K562 (cell line): ENCODE data around the gene ICAM2.

Source experiments
- CTCF ChIP-seq, 3 experiments: IDR thresholded peaks in 2 of 3; conservative IDR thresholded peaks in 1 of 3; 2 replicates each; pipeline ENCODE4 v1.5.1; 2011 to 2012; ENCODE audit warnings: low read length in 3 of 3, mild to moderate bottlenecking in 3 of 3, control low read depth in 2 of 3, improper control_type of control experiment in 1 of 3, inconsistent platforms in 1 of 3, low read depth in 1 of 3, mixed read lengths in 1 of 3, moderate library complexity in 1 of 3; ENCODE audit not compliant: insufficient read depth in 2 of 3
- FOXK2 ChIP-seq, 2 experiments: fragments of 450-650 bp; IDR thresholded peaks in 1 of 2; conservative IDR thresholded peaks in 1 of 2; 2 replicates each; pipeline ENCODE4 v1.6.1; 2016; ENCODE audit warnings: low read depth in 2 of 2, mild to moderate bottlenecking in 1 of 2

GRCh38 chr17:64008346-64008745 is 12.1 kb downstream of the ICAM2 start:
- TF ChIP-seq FOXK2 (conservative IDR thresholded peaks at IDR 0.05 in 1 of 2, IDR thresholded peaks at IDR 0.05 in 1 of 2; ENCODE audit: low read depth in 2 of 2) (no peak), CTCF (IDR thresholded peaks at IDR 0.05 in 2 of 3, conservative IDR thresholded peaks at IDR 0.05 in 1 of 3; ENCODE audit: insufficient read depth in 2 of 3, low read depth in 1 of 3, low read length in 3 of 3) (no peak)
